GM12864 (cell line): ENCODE results near the gene GMDS.

ENCODE experiments used
- DNase-seq: peaks from one replicate; pipeline ENCODE4 v3.0.0-alpha.2; 2011; ENCODE audit warnings: low read depth
- H3K4me3 ChIP-seq: 2 replicates; pipeline ENCODE4 v1.5.1; 2011; ENCODE audit warnings: mild to moderate bottlenecking, low read depth, low read length, control low read depth
- TF ChIP-seq, protein P1 (sequence below): IDR thresholded peaks from 2 replicates; pipeline ENCODE4 v1.5.1; 2011; ENCODE audit warnings: low read depth, mild to moderate bottlenecking, moderate library complexity, low read length, control low read depth, inconsistent platforms; ENCODE audit errors: missing control alignments

GMDS gene

GRCh38 chr6:2055911-2056310, 189.5 kb downstream of the GMDS start:
- no peak overlapping the region for H3K4me3 ChIP-seq
- DNase-seq: no peak
- TF ChIP-seq, protein P1, sequence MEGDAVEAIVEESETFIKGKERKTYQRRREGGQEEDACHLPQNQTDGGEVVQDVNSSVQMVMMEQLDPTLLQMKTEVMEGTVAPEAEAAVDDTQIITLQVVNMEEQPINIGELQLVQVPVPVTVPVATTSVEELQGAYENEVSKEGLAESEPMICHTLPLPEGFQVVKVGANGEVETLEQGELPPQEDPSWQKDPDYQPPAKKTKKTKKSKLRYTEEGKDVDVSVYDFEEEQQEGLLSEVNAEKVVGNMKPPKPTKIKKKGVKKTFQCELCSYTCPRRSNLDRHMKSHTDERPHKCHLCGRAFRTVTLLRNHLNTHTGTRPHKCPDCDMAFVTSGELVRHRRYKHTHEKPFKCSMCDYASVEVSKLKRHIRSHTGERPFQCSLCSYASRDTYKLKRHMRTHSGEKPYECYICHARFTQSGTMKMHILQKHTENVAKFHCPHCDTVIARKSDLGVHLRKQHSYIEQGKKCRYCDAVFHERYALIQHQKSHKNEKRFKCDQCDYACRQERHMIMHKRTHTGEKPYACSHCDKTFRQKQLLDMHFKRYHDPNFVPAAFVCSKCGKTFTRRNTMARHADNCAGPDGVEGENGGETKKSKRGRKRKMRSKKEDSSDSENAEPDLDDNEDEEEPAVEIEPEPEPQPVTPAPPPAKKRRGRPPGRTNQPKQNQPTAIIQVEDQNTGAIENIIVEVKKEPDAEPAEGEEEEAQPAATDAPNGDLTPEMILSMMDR: no peak

DNA sequence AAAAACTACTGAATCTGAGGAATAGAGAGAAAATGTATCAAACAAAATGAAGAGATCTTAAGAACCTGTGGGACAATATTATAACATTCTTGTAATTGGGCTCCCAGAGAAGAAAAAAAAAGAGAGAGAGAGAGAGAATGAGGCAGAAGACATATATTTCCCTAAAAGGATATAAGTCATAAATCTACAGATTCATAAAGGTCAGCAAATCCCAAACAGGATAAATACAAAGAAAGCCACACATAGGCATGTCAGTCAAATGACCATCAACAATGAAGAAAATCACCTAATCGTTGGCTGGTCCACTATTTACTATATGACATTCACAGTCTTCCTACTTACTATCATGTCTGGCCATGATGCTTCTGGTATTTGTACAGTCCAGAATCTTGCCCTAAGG, 190.3 kb downstream of the GMDS start:
- no peak for DNase-seq
- TF ChIP-seq, protein P1: no peak
- H3K4me3 ChIP-seq: no peak overlapping the region

DNA sequence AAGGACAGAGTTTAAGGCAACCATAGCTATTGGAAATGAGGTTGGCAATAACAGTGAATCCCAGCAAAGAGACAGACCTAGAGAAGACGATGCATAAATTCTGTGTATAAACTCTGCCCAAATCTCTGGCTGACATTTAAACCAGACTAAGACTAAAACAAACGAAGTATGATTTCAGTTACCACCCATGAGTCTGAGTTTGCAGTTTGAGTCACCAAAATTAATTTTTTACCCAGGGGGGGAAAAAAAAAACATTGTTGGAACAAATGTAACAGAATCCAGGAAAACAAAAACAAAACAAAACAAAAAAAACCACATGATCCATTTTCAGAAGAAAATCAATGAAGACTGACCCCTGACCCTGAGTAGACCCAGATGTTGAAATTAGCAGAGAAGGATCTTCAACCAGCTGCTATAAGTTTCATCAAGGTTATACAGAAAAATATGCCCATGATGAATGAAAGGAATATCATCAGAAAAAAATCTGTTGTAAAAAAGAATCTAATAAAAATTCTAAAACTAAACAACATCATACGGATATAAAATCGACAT, 190.8 kb downstream of the GMDS start:
- TF ChIP-seq, protein P1: no peak

GRCh38 chr6:2053691-2054090, 191.7 kb downstream of the GMDS start:
- TF ChIP-seq, protein P1: no peak
- no peak for DNase-seq
- H3K4me3 ChIP-seq: no peak overlapping the region

More for the DNA sequence above, 190.8 kb downstream of the GMDS start:
- no peak overlapping the region for H3K4me3 ChIP-seq
- no peak for DNase-seq

GRCh38 chr6:2047855-2048254, 197.6 kb downstream of the GMDS start:
- no peak for DNase-seq
- TF ChIP-seq, protein P1: no peak
- no peak overlapping the region for H3K4me3 ChIP-seq

DNA sequence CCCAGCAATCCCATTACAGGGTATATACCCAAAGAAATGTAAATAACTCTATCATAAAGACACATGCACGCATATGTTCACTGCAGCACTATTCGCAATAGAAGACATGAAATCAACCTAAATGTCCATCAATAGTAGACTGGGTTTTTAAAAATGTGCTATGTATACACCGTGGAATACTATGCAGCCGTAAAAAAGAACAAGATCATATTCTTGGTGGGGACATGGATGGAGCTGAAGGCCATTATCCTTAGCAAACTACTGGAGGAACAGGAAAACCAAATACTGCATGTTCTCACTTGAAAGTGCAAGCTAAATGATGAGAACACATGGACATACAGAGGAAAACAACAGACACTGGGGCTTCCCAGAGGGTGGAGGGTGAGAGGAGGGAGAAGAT, 201.2 kb downstream of the GMDS start:
- H3K4me3 ChIP-seq: no peak overlapping the region
- no peak for DNase-seq
- TF ChIP-seq, protein P1: no peak

- no peak for DNase-seq
- H3K4me3 ChIP-seq: no peak overlapping the region
- TF ChIP-seq, protein P1: no peak
These were observed 202.3 kb downstream of the GMDS start for GRCh38 chr6:2042956-2043648.
